ENCODE results near the gene RAB11FIP4. TPM values are rescaled to one million over a fixed set of nuclear protein-coding genes. Genes with fewer than 3 reads are reported as not detected.

Gene RAB11FIP4
- total RNA-seq, 4 donors from 2014 or later: 0.33 to 2.0 (median 1.2) TPM

DNA sequence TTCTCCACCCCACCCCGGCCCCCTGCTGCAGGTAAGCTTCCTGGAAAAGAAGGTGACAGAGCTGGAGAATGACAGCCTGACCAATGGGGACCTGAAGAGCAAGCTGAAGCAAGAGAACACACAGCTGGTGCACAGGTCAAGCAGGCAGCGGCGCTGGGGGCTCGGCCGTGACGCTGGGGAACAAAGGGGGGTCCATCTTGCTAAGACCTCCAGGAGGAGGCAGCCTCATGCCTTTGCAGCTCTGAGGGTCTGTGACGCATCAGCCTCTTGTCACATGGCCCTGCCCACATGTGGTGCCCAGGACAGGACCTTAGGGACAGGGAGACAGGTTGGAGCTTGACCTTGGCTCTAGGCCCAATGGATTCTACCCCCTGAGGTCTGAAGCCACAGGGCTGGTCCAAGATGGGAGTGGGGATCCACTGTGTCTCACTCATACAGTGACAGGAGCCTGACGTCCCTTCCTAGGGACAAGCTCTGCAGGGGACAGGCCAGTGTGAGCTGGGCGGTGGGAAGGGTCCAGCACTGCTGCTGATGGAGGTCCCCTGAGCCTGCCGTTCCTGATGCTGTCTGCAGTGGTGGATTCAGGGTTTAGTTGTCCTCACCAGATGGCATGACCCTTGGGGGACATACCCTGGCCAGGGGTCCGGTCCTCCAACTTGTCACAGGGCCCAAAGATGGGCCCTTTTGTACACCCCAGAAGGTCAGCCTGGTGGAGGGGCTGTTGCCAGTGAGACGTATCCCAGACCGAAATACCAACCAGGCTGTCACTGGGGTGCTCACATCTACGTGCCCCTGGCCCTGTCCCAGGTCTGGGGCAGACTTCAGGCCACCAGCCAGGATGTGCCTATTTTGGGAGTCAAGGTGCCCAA lies 132.6 kb downstream of the RAB11FIP4 start:
- TF ChIP-seq, protein P1, sequence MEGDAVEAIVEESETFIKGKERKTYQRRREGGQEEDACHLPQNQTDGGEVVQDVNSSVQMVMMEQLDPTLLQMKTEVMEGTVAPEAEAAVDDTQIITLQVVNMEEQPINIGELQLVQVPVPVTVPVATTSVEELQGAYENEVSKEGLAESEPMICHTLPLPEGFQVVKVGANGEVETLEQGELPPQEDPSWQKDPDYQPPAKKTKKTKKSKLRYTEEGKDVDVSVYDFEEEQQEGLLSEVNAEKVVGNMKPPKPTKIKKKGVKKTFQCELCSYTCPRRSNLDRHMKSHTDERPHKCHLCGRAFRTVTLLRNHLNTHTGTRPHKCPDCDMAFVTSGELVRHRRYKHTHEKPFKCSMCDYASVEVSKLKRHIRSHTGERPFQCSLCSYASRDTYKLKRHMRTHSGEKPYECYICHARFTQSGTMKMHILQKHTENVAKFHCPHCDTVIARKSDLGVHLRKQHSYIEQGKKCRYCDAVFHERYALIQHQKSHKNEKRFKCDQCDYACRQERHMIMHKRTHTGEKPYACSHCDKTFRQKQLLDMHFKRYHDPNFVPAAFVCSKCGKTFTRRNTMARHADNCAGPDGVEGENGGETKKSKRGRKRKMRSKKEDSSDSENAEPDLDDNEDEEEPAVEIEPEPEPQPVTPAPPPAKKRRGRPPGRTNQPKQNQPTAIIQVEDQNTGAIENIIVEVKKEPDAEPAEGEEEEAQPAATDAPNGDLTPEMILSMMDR (IDR thresholded peaks at IDR 0.05; ENCODE audit: low read depth): no peak

DNA sequence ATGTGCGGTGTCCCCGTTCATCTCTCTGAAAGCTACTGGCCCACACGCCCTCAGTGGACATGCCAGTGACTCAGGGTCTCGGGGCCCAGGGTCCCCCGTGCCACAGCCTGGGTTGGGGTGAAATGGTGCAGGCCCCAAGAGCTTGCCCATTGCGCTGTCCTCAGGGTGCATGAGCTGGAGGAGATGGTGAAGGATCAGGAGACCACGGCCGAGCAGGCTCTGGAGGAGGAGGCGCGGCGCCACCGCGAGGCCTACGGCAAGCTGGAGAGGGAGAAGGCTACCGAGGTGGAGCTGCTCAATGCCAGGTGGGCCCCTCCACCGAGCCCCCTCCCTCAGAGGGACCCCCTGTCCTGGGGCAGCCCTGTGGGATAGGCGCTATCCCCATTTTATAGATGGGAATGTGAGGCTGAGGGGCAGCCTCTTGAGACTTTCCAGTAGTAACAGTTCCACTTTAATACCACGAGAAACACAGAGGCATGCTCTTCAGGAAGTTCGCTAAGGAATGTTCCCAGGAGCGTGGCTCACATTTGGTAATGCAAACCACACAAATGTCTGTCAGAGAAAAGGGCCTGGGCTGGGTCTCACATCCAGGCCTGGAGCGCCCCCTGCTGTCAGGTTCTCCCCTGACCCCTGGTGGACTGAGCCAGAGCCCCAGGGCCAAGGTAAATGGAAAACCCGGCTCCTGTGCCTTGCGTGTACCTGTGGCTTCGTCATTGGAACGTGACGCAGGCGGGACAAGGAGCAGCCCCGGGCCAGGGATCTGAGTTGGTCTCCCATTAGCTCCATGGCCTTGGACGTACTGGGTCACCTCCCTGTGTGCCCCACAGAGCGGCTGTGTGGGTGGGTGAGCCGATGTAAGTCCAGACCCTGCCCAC lies 133.7 kb downstream of the RAB11FIP4 start:
- TF ChIP-seq, protein P1 (IDR thresholded peaks at IDR 0.05; ENCODE audit: low read depth): no peak

DNA sequence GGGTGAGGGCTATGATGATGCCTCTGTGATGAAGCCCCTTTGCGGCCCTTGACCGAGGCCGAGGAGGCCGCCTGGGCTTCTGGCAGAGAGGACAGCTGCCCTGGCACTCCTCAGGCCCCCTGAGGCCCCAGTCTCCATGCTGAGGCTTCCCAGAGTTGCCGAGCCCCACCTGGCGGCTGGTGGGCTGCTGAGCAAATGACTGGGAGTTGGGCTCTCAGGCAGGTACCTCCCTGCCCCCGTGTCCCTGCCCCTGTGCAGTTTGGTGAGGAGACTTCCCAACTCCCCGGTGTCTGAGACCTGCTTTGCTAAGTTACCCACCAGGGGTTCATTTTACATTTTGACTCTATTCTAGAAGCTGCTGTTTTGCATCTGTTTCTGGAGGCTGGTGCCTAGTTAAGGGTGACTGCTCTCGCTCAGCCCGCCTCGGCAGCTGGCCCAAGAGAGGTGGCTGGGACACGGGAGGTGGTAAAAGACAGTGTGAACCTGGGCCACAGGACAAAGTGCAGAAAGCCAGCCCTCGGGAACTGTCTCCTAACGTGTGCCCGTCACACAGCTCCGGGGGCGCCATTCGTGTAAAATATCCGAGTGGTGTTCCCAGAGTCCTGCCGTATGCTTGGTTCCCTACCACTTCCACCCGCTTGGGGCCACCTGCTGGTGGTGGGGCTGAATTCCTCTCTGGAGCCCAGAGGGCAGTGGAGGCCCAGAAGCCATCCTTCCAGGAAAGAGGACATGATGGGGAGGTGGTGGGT lies 134.5 kb downstream of the RAB11FIP4 start:
- TF ChIP-seq, protein P1 (IDR thresholded peaks at IDR 0.05; ENCODE audit: low read depth): no peak

DNA sequence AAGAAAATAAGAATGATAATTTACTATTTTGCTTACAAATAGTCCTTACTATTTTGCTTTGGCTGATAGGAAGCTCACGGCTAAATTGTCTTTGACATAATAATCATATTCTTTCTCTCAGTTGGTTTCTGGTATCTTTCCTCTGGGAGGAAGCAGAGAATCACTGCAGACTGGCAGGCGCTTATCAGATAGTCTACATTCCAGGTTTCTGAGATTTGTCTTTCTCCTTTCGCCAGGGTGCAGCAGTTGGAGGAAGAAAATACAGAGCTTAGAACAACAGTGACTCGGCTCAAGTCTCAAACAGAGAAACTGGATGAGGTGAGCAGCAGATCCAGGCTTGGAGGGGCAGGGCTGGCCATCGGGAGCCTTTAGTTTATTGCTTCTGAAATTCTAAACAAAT lies 136.1 kb downstream of the RAB11FIP4 start:
- TF ChIP-seq, protein P1 (IDR thresholded peaks at IDR 0.05; ENCODE audit: low read depth): no peak

DNA sequence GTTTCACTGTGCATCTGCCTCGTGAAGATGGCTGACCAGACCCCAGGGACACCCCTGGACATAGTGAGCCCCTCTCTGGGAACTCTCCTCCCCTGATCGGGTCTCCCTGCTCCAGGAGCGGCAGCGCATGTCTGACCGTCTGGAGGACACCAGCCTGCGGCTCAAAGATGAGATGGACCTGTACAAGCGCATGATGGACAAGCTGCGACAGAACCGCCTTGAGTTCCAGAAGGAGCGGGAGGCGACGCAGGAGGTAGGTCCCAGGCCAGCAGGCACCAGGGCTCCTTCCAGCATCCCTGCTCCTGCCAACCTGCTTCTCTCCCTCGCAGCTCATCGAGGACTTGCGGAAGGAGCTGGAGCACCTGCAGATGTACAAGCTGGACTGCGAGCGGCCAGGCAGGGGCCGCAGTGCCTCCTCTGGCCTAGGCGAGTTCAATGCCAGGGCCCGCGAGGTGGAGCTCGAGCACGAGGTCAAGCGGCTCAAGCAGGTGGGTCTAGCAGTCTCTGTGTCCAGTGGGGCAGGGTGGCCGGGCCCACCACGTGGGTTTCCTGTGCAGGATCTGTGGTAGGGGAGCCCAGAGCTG lies 136.9 kb downstream of the RAB11FIP4 start:
- TF ChIP-seq, protein P1 (IDR thresholded peaks at IDR 0.05; ENCODE audit: low read depth): no peak

DNA sequence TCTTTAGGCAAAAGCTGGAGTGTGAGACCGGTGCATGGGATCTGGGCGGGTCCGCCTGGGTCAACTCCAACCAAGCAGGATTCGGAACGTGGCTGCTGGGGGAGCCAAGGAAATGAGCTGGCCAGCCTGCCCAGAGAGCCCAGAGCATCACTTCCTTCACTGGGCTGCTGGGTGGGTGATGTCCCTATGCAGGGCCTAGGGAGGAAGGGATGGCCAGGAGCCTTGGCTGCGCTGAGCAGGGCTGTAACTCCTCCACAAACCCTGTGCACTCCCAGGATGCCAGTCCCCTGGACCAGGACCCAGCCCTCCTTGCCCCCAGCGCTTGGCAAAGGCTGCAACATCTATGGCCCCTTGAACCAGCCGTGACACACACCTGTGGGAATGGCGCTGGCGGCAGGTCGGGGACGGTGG lies 138.4 kb downstream of the RAB11FIP4 start:
- TF ChIP-seq, protein P1 (IDR thresholded peaks at IDR 0.05; ENCODE audit: low read depth): no peak

All from subcutaneous adipose tissue (tissue), 4 donors.